Effector CD8-positive, alpha-beta T cell (primary cell): ENCODE results near the gene OTOG.

Source experiments
- DNase-seq: peaks from one replicate; lab custom pipeline; 2025; lab: John Stamatoyannopoulos, UW

OTOG gene

GRCh38 chr11:17633279-17633986 is 86.4 kb downstream of the OTOG start:
- no peak for DNase-seq

- no peak for DNase-seq
Measured at GRCh38 chr11:17633987-17634775, 87.1 kb downstream of the OTOG start.

- DNase-seq = no peak
Measured at GRCh38 chr11:17634776-17635550, 87.9 kb downstream of the OTOG start.

GRCh38 chr11:17635551-17635938 is 88.5 kb downstream of the OTOG start:
- no peak for DNase-seq

GRCh38 chr11:17636721-17637120 is 89.7 kb downstream of the OTOG start:
- no peak for DNase-seq

- DNase-seq = no peak
Measured at GRCh38 chr11:17637901-17638300, 90.8 kb downstream of the OTOG start.

GRCh38 chr11:17638311-17638710 is 91.3 kb downstream of the OTOG start:
- no peak for DNase-seq

- DNase-seq = no peak
Measured at GRCh38 chr11:17639091-17639490, 92.0 kb downstream of the OTOG start.

- no peak for DNase-seq
Measured at GRCh38 chr11:17639781-17640180, 92.7 kb downstream of the OTOG start.

GRCh38 chr11:17640493-17641164 is 93.6 kb downstream of the OTOG start:
- DNase-seq = no peak

GRCh38 chr11:17641792-17642350 is 94.8 kb downstream of the OTOG start:
- no peak for DNase-seq

GRCh38 chr11:17642370-17642769 is 95.3 kb downstream of the OTOG start:
- no peak for DNase-seq

- DNase-seq = no peak
Measured at GRCh38 chr11:17642980-17643379, 95.9 kb downstream of the OTOG start.

- DNase-seq = no peak
Measured at GRCh38 chr11:17643506-17644405, 96.7 kb downstream of the OTOG start.

- no peak for DNase-seq
Measured at GRCh38 chr11:17645190-17645970, 98.3 kb downstream of the OTOG start.

- DNase-seq = no peak
Measured at GRCh38 chr11:17646451-17647145, 99.5 kb downstream of the OTOG start.

- no peak for DNase-seq
Measured at GRCh38 chr11:17648528-17648927, 101.5 kb downstream of the OTOG start.

- DNase-seq = no peak
Measured at GRCh38 chr11:17649261-17649660, 102.2 kb downstream of the OTOG start.

- DNase-seq = no peak
Measured at GRCh38 chr11:17649696-17650095, 102.6 kb downstream of the OTOG start.
